RPMI7951 (cell line): ENCODE results near the gene PHKA2. TPM values are rescaled to one million over a fixed set of nuclear protein-coding genes. Genes with fewer than 3 reads are reported as not detected.
A peak's percentile ranks its signal among the peaks of the same experiment; 100 is the strongest.

Experiments used
- DNase-seq: peaks from one replicate; pipeline ENCODE4 v3.0.0-alpha.2; 2012; ENCODE audit warnings: low read depth
- total RNA-seq: library from RNA; depleted of rRNA; stranded (reverse); fragments of >200 nt; shearing (Covaris generic); gene quantifications from 2 replicates; pipeline ENCODE4 v1.2.3, GENCODE V29; 2014

Gene PHKA2
- total RNA-seq, 1 experiment from 2014 or later: 6.4 TPM

DNA sequence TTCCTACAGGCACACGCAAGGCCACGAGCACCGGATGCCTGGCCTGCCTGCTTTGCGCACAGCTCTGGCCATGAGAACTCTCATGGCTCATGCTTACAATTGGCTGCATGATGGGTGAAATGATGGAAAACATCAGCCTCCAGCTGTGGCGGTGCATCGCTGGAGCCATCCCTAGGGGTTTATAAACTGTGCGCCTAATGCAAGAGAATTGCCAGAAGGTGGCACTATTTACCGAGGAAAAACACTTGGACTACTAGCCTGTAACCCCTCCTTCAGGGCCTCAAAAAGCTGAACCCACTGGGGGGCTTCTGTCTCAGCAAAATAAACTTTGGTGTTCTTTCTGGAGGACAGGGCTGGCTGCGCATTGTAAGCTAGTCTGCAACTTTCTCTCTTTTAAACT is 51.9 kb downstream of the PHKA2 start:
- DNase-seq: peak; percentile 3

GRCh38 chrX:18929775-18930174 is 54.1 kb downstream of the PHKA2 start:
- DNase-seq: no peak

- DNase-seq: no peak
Observed at GRCh38 chrX:18927558-18927957, 56.4 kb downstream of the PHKA2 start.

- no peak for DNase-seq
Observed at GRCh38 chrX:18924507-18925088, 59.3 kb downstream of the PHKA2 start.

DNA sequence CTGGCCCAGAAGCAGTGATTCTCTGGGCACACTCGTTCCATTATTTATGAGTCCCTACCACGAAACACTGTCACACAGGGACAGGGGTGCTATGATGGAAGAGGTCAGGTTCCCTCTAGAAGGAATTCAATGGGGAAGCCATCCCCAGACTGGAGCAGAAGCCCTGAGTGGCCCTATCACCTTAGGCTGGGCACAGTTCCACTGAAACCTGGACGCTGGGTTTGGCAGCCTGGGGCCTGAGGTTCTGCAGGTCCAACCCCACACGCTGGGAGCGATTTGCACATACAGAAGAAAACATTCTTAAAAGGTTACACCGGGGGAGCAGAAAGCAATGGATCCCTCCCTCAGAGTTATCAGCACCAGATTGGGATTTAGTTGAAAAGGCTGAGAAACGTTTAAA is 63.3 kb downstream of the PHKA2 start:
- no peak for DNase-seq

- DNase-seq: no peak
Observed at GRCh38 chrX:18920079-18920478, 63.8 kb downstream of the PHKA2 start.

- DNase-seq: no peak
Observed at GRCh38 chrX:18917831-18918230, 66.1 kb downstream of the PHKA2 start.

GRCh38 chrX:18906286-18906685 is 77.6 kb downstream of the PHKA2 start:
- no peak for DNase-seq

GRCh38 chrX:18900401-18900976 is 83.4 kb downstream of the PHKA2 start:
- no peak for DNase-seq

GRCh38 chrX:18899796-18900380 is 84.0 kb downstream of the PHKA2 start:
- DNase-seq: no peak

GRCh38 chrX:18898492-18898891 is 85.4 kb downstream of the PHKA2 start:
- no peak for DNase-seq

DNA sequence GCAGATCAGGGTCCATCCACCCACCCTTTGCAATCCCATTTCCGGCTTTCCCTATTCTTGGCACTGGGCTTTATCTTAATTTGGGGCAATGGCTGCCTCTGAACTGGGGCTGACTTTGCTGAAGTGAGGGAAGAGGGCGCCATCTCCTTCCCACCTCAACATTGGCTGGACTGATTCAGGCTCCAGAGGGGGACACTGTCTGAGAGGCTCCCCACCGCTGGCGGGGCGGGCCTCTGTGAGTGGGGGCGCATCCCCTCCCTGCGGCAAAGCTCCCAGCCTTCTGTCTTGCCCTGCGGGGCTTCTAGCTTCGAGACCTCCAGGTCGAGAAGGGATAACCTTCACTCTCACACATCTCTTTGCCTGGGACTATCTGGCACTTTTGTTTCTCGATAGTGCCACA is 85.8 kb downstream of the PHKA2 start:
- DNase-seq: no peak

DNA sequence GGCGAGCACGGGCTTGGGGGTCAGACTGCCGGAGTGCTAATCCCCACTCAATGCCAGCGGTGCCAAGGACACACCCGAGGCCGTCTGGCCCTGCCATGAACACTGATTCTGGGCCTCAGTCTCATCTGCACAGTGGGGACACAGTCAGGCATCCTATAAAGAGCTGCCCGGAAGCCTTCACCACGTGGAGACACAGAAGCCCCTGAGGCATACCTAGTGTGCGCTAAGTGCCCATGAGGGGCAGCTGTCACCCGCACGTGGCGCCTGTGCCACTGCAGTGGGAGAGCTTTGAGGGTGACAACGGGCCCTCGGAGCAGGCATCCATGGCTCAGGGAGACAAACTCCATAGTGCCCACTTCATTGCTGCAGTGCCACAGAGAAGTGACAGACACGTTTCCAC is 86.3 kb downstream of the PHKA2 start:
- no peak for DNase-seq

GRCh38 chrX:18896680-18897544 is 87.0 kb downstream of the PHKA2 start:
- DNase-seq: no peak

DNA sequence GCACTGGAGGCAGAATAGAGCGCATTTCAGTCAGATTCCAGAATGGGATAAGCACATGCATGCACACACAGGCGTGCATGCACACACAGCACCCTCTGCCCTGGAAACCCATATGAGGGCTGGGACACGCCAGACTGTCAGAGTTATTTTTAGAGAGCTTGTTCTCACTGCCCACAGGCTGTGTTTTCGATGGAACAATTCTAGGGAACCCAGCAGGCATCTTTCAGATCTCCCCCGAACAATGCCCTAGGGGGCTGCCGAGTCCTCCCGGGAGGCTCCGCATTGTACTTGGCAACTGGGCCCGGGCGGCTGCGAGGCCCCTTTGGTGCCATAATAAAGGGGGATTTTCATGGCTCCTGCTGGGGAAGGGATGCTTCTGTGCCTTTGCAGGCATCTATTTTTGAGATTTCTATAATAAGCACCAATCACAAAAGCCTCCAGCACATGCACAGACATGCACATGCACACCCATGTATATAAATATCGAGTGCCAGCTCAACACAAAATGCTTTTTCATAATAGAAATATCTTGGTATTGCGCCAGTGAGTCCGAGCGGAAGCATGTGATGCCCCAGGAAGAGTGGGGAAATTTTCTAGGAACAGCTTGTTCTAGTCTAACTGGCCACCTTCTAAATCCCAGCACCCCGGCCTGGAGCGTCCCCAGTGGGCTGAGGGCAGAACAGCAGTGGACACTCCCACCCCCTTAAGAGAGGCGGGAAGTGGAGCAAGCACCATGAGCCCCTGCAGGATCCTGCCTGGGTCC is 88.5 kb downstream of the PHKA2 start:
- DNase-seq: no peak

- DNase-seq: no peak
Observed at GRCh38 chrX:18894156-18894555, 89.8 kb downstream of the PHKA2 start.

DNA sequence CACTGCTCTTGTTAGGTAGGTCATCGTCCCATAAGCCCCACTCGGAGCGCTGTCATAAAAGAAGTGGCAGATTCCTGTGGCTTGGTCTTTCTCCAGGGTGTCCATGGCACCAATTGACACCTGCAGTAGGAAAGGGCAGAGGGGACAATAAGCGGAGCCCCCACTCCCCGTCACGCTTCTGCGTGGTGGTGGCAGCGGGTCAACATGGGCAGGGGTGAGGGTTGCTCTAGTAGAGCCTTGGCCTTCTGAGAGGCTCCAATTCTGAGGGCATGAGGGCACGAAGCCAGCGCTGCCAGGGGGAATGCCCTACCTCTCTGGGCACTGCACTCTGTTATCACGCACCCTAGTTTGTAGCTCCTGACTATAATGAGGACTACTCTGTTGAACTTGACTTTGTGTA is 90.4 kb downstream of the PHKA2 start:
- DNase-seq: no peak

DNA sequence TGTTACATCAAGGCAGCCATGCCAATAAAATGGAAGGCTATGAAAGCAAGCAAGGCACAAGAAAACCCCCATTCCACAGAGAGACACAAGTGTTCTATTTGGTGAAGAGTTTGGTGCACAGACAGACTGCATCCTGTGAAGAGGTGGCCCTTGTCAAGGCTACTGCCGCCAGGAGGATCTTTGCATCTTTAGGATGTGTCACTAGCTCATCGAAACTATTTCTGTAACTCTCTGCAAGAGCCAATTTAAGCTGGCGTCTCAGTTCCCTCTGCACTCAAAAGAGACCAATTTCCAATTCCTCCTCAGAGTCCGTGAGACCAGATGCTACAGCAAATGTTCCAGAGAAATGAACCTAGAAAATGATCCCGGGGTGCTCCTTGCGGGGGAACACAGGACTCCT is 91.0 kb downstream of the PHKA2 start:
- DNase-seq: no peak

- DNase-seq: no peak
Observed at GRCh38 chrX:18891548-18891945, 92.4 kb downstream of the PHKA2 start.

DNA sequence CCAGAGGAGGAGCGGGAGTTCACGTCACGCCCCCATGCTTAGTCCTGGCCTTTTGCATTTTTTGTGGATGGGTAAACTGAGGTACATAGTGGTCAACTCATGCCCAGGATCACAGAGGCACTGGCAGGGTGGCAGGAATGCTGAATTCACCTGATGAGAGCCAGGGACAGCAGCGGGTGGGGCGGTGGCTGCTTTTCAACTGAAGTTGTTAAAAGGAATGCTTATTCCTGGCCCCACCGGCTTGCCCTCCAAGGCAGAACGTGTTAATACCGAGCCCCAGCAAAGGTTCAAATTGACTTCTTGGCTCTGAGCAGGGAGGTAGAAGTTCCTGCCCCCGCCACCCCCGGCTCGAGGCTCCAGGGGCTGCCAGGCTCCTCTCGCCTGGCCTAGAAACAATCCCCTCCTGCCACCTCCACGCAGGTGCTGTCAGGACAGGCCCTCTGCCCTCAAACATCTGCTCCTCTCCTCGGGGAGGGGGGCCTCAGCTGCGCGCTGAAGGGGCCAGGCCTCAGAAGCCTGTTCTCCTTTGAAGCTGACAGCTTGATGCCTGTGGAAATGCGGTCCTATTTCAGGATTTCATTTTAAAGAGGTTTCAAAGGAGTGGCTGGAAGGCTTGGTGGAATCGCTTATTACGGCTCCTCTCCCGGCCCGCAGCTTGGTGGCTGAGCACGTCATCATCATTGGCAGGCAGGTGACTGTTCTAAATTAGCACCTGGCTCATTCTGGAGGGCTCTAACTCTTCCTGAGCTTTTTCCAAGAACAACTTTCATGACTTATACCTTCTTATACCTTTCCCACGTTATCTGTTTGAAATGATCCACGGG is 93.0 kb downstream of the PHKA2 start:
- no peak for DNase-seq

GRCh38 chrX:18890049-18890381 is 93.9 kb downstream of the PHKA2 start:
- DNase-seq: no peak
